CD8-positive, alpha-beta memory T cell (primary cell): Measurements from ENCODE around the gene TCL1A. TPM values are rescaled to one million over a fixed set of nuclear protein-coding genes. Genes with fewer than 3 reads are reported as not detected.

Source experiments
- CTCF ChIA-PET: fragments of 350-600 bp; sonication (Branson Sonifier 250); formaldehyde crosslinking; loops from one replicate; lab custom pipeline; 2021; ENCODE audit warnings: antibody characterized with exemption; lab: Charles Lee
- POLR2A ChIA-PET: fragments of 350-600 bp; sonication (Branson Sonifier 250); formaldehyde crosslinking; loops from one replicate; lab custom pipeline; 2021; ENCODE audit warnings: antibody characterized with exemption; lab: Charles Lee
- DNase-seq, 5 donors: peaks; one replicate each; pipeline versions ENCODE4 v3.0.0 to v3.0.0-alpha.2; 2020 to 2022; ENCODE audit warnings: mixed read lengths in 1 of 5
- H3K27ac ChIP-seq: one replicate; pipeline ENCODE4 v1.7.0; 2013; ENCODE audit warnings: low read depth, mild to moderate bottlenecking, low read length, moderate library complexity
- H3K27me3 ChIP-seq: 2 replicates; pipeline ENCODE4 v1.7.0; 2013; ENCODE audit warnings: low read length, mild to moderate bottlenecking; ENCODE audit not compliant: insufficient read depth, poor library complexity, severe bottlenecking
- H3K36me3 ChIP-seq: 2 replicates; pipeline ENCODE4 v1.7.0; 2013; ENCODE audit warnings: mild to moderate bottlenecking, low read length, moderate library complexity; ENCODE audit not compliant: insufficient read depth
- H3K4me1 ChIP-seq: 2 replicates; pipeline ENCODE4 v1.7.0; 2013; ENCODE audit warnings: mild to moderate bottlenecking, low read length, moderate library complexity; ENCODE audit not compliant: insufficient read depth
- H3K4me3 ChIP-seq: 2 replicates; pipeline ENCODE4 v1.7.0; 2013; ENCODE audit warnings: mild to moderate bottlenecking, low read length
- H3K9me3 ChIP-seq: 2 replicates; pipeline ENCODE4 v1.7.0; 2013; ENCODE audit warnings: mild to moderate bottlenecking, low read length
- H3K27ac Mint-ChIP-seq, 8 donors: one replicate each; pipeline ENCODE4 v1.8.0; 2020 to 2021; ENCODE audit warnings: mixed read lengths in 8 of 8, mild to moderate bottlenecking in 6 of 8, inconsistent platforms in 3 of 8, moderate library complexity in 3 of 8
- H3K27me3 Mint-ChIP-seq, 2 donors: one replicate each; pipeline ENCODE4 v1.8.0; 2020 to 2021; ENCODE audit warnings: mixed read lengths in 2 of 2, mild to moderate bottlenecking in 1 of 2, moderate library complexity in 1 of 2
- H3K36me3 Mint-ChIP-seq, 3 donors: one replicate each; pipeline ENCODE4 v1.8.0; 2020 to 2021; ENCODE audit warnings: mixed read lengths in 3 of 3, inconsistent platforms in 1 of 3, mild to moderate bottlenecking in 1 of 3
- H3K4me1 Mint-ChIP-seq, 3 donors: one replicate each; pipeline ENCODE4 v1.8.0; 2020 to 2021; ENCODE audit warnings: mixed read lengths in 3 of 3, inconsistent platforms in 1 of 3, mild to moderate bottlenecking in 1 of 3
- H3K4me3 Mint-ChIP-seq, 7 donors: one replicate each; pipeline ENCODE4 v1.8.0; 2020 to 2021; ENCODE audit warnings: mixed read lengths in 7 of 7, mild to moderate bottlenecking in 6 of 7, moderate library complexity in 4 of 7, inconsistent platforms in 2 of 7
- H3K9me3 Mint-ChIP-seq, 5 donors: one replicate each; pipeline ENCODE4 v1.8.0; 2020 to 2022; ENCODE audit warnings: mixed read lengths in 5 of 5, mild to moderate bottlenecking in 3 of 5, moderate library complexity in 2 of 5, inconsistent platforms in 1 of 5
- polyA plus RNA-seq: library from polyadenylated mRNA; unstranded; fragments of 300-500 nt; fragmentation: Illumina TruSeq; gene quantifications from one replicate; pipeline ENCODE4 v1.2.3, GENCODE V29; 2021
- total RNA-seq, 2 experiments: library from RNA; stranded (reverse); gene quantifications; one replicate each; pipeline ENCODE4 v1.2.3, GENCODE V29; 2021

TCL1A gene
- total and polyA plus RNA-seq, 3 experiments from 2014 or later, result not detected

DNA sequence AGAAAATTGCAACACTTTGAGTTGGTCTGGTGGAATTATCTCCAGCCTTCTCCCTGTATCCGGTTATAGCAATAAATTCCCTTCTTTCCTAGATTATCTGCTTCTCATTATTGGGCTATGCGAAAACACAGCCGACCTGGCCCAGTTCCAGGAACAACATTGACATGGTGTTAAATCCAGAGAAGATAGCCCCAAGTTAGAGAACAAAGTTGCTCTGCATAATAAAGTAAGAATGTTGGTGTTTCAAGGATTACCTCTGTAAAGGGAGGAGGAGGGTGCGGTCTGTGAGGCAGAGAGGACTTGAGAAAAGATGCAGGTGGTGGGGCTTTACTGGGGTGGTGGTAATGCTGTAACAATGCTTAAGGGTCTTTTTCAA lies 12.1 kb downstream of the TCL1A start:
- ChIA-PET CTCF (no interaction called here), POLR2A (no interaction called here)
- no peak overlapping the region for H3K4me3 Mint-ChIP-seq

GRCh38 chr14:95700221-95700976 lies 13.5 kb downstream of the TCL1A start:
- H3K27ac Mint-ChIP-seq, result no peak overlapping the region
- DNase-seq, result no peak
- Histone ChIP-seq H3K9me3 (no peaks in the 10 kb centered on the region), H3K36me3 (no peaks in the 10 kb centered on the region), H3K4me3 (no peak overlapping the region), H3K4me1 (no peaks in the 10 kb centered on the region), H3K27ac (no peak overlapping the region), H3K27me3 (no peaks in the 10 kb centered on the region)
- H3K4me3 Mint-ChIP-seq, result no peak overlapping the region
- ChIA-PET CTCF (no interaction called here), POLR2A (no interaction called here)
- H3K36me3 Mint-ChIP-seq, result no peaks in the 10 kb centered on the region
- peaks cover 13 to 57% of the 10 kb centered on the region in 2 donors for H3K27me3 Mint-ChIP-seq
- H3K9me3 Mint-ChIP-seq, result peaks cover 0 to 2% (median 0%) of the 10 kb centered on the region in 5 donors
- H3K4me1 Mint-ChIP-seq, result no peaks in the 10 kb centered on the region

More for the DNA sequence above, 12.1 kb downstream of the TCL1A start:
- no peak overlapping the region for H3K27ac Mint-ChIP-seq
- no peaks in the 10 kb centered on the region for H3K36me3 ChIP-seq
- H3K27me3 Mint-ChIP-seq, result peaks cover 7 to 56% of the 10 kb centered on the region in 2 donors
- peaks cover 0 to 2% (median 0%) of the 10 kb centered on the region in 5 donors for H3K9me3 Mint-ChIP-seq
- no peaks in the 10 kb centered on the region for H3K4me1 Mint-ChIP-seq
- no peaks in the 10 kb centered on the region for H3K4me1 ChIP-seq
- no peaks in the 10 kb centered on the region for H3K27me3 ChIP-seq
- no peak overlapping the region for H3K27ac ChIP-seq
- H3K36me3 Mint-ChIP-seq, result no peaks in the 10 kb centered on the region
- no peak overlapping the region for H3K4me3 ChIP-seq
- no peak for DNase-seq
- no peaks in the 10 kb centered on the region for H3K9me3 ChIP-seq

- no peaks in the 10 kb centered on the region for H3K36me3 Mint-ChIP-seq
- no peaks in the 10 kb centered on the region for H3K36me3 ChIP-seq
- no peak overlapping the region for H3K27ac ChIP-seq
- H3K4me3 Mint-ChIP-seq, result no peak overlapping the region
- H3K27me3 Mint-ChIP-seq, result peaks cover 11 to 59% of the 10 kb centered on the region in 2 donors
- ChIA-PET CTCF (no interaction called here), POLR2A (no interaction called here)
- H3K9me3 Mint-ChIP-seq, result peaks cover 0 to 2% (median 0%) of the 10 kb centered on the region in 5 donors
- no peaks in the 10 kb centered on the region for H3K9me3 ChIP-seq
- no peaks in the 10 kb centered on the region for H3K27me3 ChIP-seq
- DNase-seq, result no peak
- no peak overlapping the region for H3K27ac Mint-ChIP-seq
- H3K4me3 ChIP-seq, result no peak overlapping the region
- H3K4me1 Mint-ChIP-seq, result no peaks in the 10 kb centered on the region
- H3K4me1 ChIP-seq, result no peaks in the 10 kb centered on the region
Observed at GRCh38 chr14:95699412-95699811, 14.5 kb downstream of the TCL1A start.

GRCh38 chr14:95698287-95698686 lies 15.6 kb downstream of the TCL1A start:
- Mint-ChIP-seq H3K4me3 (no peak overlapping the region), H3K27me3 (peaks cover 8 to 55% of the 10 kb centered on the region in 2 donors), H3K36me3 (no peaks in the 10 kb centered on the region), H3K9me3 (peaks cover 0 to 2% (median 0%) of the 10 kb centered on the region in 5 donors), H3K27ac (no peak overlapping the region), H3K4me1 (no peaks in the 10 kb centered on the region)
- Histone ChIP-seq H3K36me3 (no peaks in the 10 kb centered on the region), H3K4me1 (no peaks in the 10 kb centered on the region), H3K27me3 (no peaks in the 10 kb centered on the region), H3K9me3 (no peaks in the 10 kb centered on the region), H3K4me3 (no peak overlapping the region), H3K27ac (no peak overlapping the region)
- DNase-seq, result no peak
- ChIA-PET POLR2A (no interaction called here), CTCF (interaction anchor here (0.5 kb wide), 1 partner anchor 23 kb away, joined by 3 read pairs; no protein-coding TSS in a partner anchor)

DNA sequence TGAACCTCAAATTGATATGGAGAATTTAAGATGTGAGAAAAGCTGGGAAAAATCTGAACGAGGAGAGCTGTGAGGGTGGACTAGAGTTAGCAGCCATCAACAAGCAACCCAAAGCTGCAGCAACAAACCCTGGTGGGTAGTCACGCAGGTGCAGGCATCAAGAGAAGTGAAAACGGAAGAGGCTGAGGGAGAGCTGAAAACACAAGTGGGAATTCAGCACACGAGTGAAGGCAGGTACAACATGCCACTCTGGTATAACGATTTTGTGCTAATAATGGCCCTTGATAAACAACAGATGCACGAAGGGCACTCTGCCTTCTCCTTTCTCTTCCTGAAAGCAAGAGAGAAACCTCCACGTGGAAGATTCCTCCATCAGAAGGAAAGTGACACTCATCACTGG lies 16.2 kb downstream of the TCL1A start:
- CTCF ChIA-PET, result interaction anchor here (0.5 kb wide), 1 partner anchor 24 kb away, joined by 3 read pairs; no protein-coding TSS in a partner anchor
- Histone ChIP-seq H3K4me1 (no peaks in the 10 kb centered on the region), H3K9me3 (no peaks in the 10 kb centered on the region), H3K36me3 (no peaks in the 10 kb centered on the region), H3K27ac (no peak overlapping the region), H3K4me3 (no peak overlapping the region), H3K27me3 (no peaks in the 10 kb centered on the region)
- POLR2A ChIA-PET, result no interaction called here
- Mint-ChIP-seq H3K4me1 (no peaks in the 10 kb centered on the region), H3K27ac (no peak overlapping the region), H3K27me3 (peaks cover 10 to 57% of the 10 kb centered on the region in 2 donors), H3K36me3 (no peaks in the 10 kb centered on the region), H3K4me3 (no peak overlapping the region), H3K9me3 (peaks cover 0 to 2% (median 0%) of the 10 kb centered on the region in 5 donors)
- DNase-seq, result no peak

DNA sequence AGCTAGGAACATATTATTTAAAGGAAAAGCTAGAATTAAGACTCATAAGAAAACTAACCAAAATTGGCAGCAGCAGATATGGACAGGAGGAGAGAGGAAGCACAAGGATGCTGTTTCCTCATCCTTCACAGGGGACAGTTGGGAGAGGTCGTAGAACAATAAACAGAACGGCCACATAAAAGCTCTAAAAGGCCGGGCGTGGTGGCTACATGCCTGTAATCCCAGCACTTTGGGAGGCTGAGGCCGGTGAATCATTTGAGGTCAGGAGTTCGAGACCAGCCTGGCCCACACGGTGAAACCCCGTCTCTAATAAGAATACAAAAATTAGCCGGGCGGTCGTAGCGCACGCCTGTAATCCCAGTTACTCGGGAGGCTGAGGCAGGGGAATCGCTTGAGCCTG lies 17.2 kb downstream of the TCL1A start:
- Histone ChIP-seq H3K4me1 (no peaks in the 10 kb centered on the region), H3K36me3 (no peaks in the 10 kb centered on the region), H3K27ac (no peak overlapping the region), H3K27me3 (no peaks in the 10 kb centered on the region), H3K9me3 (no peaks in the 10 kb centered on the region), H3K4me3 (no peak overlapping the region)
- H3K27ac Mint-ChIP-seq, result no peak overlapping the region
- POLR2A ChIA-PET, result no interaction called here
- CTCF ChIA-PET, result no interaction called here
- H3K9me3 Mint-ChIP-seq, result no peaks in the 10 kb centered on the region
- no peak overlapping the region for H3K4me3 Mint-ChIP-seq
- DNase-seq, result no peak
- H3K27me3 Mint-ChIP-seq, result peaks cover 15 to 48% of the 10 kb centered on the region in 2 donors
- no peaks in the 10 kb centered on the region for H3K4me1 Mint-ChIP-seq
- no peaks in the 10 kb centered on the region for H3K36me3 Mint-ChIP-seq

DNA sequence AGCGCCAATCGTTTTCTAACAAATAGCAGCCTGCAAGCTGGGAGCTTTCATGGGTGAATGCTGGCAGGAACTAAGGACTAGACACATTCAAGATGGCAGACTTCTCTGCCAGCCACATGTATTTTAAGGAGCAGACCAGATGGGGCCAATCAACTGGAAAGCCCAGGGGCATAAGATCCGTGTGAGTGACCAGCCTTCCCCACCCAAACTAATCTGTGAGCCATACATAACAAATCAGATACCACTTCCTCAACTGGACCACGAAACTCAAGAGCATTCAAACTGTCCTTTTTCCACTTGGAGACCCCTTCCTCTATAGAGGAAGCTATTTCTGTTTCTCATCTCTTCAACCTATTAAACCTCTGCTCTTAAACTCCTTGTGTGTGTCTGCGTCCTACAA lies 18.0 kb downstream of the TCL1A start:
- Histone ChIP-seq H3K9me3 (no peaks in the 10 kb centered on the region), H3K36me3 (no peaks in the 10 kb centered on the region), H3K4me1 (no peaks in the 10 kb centered on the region), H3K4me3 (no peak overlapping the region), H3K27ac (no peak overlapping the region), H3K27me3 (no peaks in the 10 kb centered on the region)
- H3K4me3 Mint-ChIP-seq, result no peak overlapping the region
- H3K36me3 Mint-ChIP-seq, result no peaks in the 10 kb centered on the region
- H3K27ac Mint-ChIP-seq, result no peak overlapping the region
- H3K4me1 Mint-ChIP-seq, result no peaks in the 10 kb centered on the region
- no peak for DNase-seq
- peaks cover 15 to 52% of the 10 kb centered on the region in 2 donors for H3K27me3 Mint-ChIP-seq
- ChIA-PET CTCF (no interaction called here), POLR2A (no interaction called here)
- no peaks in the 10 kb centered on the region for H3K9me3 Mint-ChIP-seq

DNA sequence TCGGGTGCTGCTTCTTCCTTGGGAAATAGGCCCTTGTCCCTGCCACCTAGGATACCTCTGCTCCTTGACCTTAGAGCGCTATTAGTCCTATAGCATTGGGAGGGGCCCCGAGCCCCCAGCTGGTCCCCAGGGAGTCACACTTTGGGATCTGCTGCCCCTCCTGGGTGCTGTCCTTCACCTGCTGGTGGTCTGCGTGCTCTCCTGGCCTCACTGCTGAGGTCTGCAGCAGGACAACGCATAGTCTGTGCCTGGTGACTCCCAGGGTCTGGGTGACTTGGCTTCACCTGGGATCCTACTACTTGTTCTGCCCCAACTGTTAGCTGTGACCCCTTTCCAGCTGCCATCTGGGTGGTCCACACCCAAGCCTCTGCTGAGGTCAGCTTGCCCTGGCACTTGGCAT lies 18.9 kb downstream of the TCL1A start:
- no peak for DNase-seq
- Mint-ChIP-seq H3K27ac (no peak overlapping the region), H3K36me3 (no peaks in the 10 kb centered on the region), H3K4me3 (no peak overlapping the region), H3K27me3 (peaks cover 17 to 51% of the 10 kb centered on the region in 2 donors), H3K9me3 (no peaks in the 10 kb centered on the region), H3K4me1 (no peaks in the 10 kb centered on the region)
- POLR2A ChIA-PET, result no interaction called here
- H3K9me3 ChIP-seq, result no peaks in the 10 kb centered on the region
- no peaks in the 10 kb centered on the region for H3K4me1 ChIP-seq
- no peak overlapping the region for H3K27ac ChIP-seq
- no peaks in the 10 kb centered on the region for H3K27me3 ChIP-seq
- no peak overlapping the region for H3K4me3 ChIP-seq
- H3K36me3 ChIP-seq, result no peaks in the 10 kb centered on the region
- CTCF ChIA-PET, result no interaction called here
